Osteocyte (in vitro differentiated cells): ENCODE data around the gene NRGN. TPM values are rescaled to one million over a fixed set of nuclear protein-coding genes. Genes with fewer than 3 reads are reported as not detected.

Experiments used
- DNase-seq: peaks from one replicate; pipeline ENCODE4 v3.0.0; 2021; ENCODE audit warnings: mixed read lengths; ENCODE audit not compliant: unreplicated experiment; ENCODE audit errors: extremely low spot score
- H3K27ac Mint-ChIP-seq: one replicate; pipeline ENCODE4 v1.8.0; 2021; ENCODE audit warnings: mild to moderate bottlenecking, mixed read lengths; ENCODE audit not compliant: unreplicated experiment
- H3K27me3 Mint-ChIP-seq: one replicate; pipeline ENCODE4 v1.8.0; 2021; ENCODE audit warnings: mixed read lengths; ENCODE audit not compliant: unreplicated experiment
- H3K36me3 Mint-ChIP-seq: one replicate; pipeline ENCODE4 v1.8.0; 2021; ENCODE audit warnings: mixed read lengths; ENCODE audit not compliant: unreplicated experiment
- H3K4me1 Mint-ChIP-seq: one replicate; pipeline ENCODE4 v1.8.0; 2021; ENCODE audit warnings: mixed read lengths; ENCODE audit not compliant: unreplicated experiment
- H3K4me3 Mint-ChIP-seq: one replicate; pipeline ENCODE4 v1.8.0; 2021; ENCODE audit warnings: mild to moderate bottlenecking, moderate library complexity, mixed read lengths; ENCODE audit not compliant: unreplicated experiment
- H3K9me3 Mint-ChIP-seq: one replicate; pipeline ENCODE4 v1.8.0; 2021; ENCODE audit warnings: mixed read lengths; ENCODE audit not compliant: unreplicated experiment
- total RNA-seq: library from RNA; stranded (reverse); gene quantifications from 2 replicates; pipeline ENCODE4 v1.2.1, GENCODE V29; 2021
- TF ChIP-seq, protein P1 (sequence below): fragments of 200-600 bp; sonication (generic); IDR thresholded peaks from 2 replicates; pipeline ENCODE4 v1.5.0; 2021; ENCODE audit warnings: antibody characterized with exemption, mild to moderate bottlenecking, moderate library complexity

The NRGN gene
- total RNA-seq, 1 donor from 2014 or later: 0.97 TPM

DNA sequence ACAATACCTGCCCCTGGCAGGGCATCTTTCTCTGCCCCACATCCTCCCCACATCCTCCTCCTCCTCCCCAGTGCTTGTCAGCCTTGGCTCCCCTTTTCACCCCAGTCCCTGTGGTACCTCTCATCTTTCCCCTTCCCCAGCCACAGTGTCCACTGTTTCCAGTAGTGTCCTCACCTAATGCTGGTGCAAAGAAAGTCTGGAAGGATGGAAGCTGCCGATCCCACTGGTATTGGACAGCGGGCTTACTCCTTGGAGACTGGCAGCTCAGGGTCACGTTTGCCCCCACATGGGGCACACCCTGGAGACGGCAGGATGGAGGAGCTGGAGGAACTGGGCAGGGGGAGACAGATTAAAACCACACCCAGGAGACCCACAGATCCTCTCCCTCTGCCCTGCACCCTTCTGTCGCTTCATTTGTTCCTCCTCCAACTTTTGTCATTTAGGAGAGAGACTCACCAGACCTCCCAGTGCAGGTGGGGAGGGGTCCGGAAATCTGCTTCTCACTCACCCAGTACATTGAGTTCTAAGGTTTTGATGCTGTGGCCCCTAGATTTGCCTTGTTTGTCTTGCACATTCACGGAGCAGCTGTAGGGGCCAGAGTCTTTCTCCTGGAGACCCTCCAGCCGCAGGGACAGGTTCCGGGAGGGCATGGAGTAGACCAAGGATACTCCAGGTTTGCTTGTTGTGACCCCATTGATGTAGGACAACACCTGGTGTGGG lies 16.5 kb downstream of the NRGN start:
- TF ChIP-seq, protein P1, sequence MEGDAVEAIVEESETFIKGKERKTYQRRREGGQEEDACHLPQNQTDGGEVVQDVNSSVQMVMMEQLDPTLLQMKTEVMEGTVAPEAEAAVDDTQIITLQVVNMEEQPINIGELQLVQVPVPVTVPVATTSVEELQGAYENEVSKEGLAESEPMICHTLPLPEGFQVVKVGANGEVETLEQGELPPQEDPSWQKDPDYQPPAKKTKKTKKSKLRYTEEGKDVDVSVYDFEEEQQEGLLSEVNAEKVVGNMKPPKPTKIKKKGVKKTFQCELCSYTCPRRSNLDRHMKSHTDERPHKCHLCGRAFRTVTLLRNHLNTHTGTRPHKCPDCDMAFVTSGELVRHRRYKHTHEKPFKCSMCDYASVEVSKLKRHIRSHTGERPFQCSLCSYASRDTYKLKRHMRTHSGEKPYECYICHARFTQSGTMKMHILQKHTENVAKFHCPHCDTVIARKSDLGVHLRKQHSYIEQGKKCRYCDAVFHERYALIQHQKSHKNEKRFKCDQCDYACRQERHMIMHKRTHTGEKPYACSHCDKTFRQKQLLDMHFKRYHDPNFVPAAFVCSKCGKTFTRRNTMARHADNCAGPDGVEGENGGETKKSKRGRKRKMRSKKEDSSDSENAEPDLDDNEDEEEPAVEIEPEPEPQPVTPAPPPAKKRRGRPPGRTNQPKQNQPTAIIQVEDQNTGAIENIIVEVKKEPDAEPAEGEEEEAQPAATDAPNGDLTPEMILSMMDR: no peak
- Mint-ChIP-seq H3K27me3 (peaks cover 29% of the 10 kb centered on the region), H3K9me3 (no peaks in the 10 kb centered on the region), H3K36me3 (no peaks in the 10 kb centered on the region), H3K4me3 (no peak overlapping the region), H3K27ac (no peak overlapping the region), H3K4me1 (peaks cover 19% of the 10 kb centered on the region)
- DNase-seq: no peak

DNA sequence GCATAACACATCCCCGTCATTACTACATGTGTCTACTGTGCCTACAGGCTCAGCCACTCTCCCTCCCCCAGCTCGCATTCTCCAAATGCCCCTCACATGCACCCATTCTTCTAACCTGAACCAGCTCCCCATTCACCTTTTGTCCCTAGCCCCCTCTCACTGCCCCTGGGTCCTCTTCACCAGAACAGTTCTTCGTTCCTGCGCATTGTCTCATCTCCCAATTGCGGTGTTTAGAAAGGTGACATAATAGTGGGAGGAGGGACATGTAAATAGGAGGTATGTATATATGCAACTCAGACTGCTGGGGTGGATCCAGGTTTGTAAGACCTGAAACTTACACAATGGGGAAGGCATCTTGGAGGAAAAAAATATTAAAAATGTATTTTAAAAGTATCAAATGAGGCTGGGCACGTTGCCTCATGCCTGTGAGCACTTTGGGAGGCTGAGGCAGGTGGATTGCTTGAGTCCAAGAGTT lies 17.0 kb downstream of the NRGN start:
- Mint-ChIP-seq H3K36me3 (no peaks in the 10 kb centered on the region), H3K4me1 (peaks cover 19% of the 10 kb centered on the region), H3K9me3 (no peaks in the 10 kb centered on the region), H3K27ac (no peak overlapping the region), H3K27me3 (peaks cover 34% of the 10 kb centered on the region), H3K4me3 (no peak overlapping the region)
- TF ChIP-seq, protein P1: no peak
- DNase-seq: no peak

DNA sequence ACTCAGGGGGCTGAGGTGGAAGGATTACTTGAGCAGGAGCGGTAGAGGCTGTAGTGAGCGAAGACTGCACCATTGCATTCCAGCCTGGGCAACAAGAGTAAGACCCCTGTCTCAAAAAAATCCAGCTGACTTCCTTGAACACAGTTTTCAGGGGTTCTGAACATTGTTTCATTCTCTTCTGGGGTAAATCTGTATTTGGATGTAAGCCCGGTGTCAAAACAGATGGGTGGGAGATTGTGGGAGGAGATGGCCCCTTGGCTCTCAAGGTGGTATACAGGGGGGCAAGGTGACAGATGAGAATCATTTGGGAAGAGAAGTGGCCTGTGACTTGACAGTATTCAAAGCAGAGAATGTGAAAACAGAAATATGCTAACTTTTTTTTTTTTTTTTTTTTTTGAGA lies 17.6 kb downstream of the NRGN start:
- Mint-ChIP-seq H3K4me3 (no peak overlapping the region), H3K27ac (no peak overlapping the region), H3K4me1 (peaks cover 20% of the 10 kb centered on the region), H3K9me3 (no peaks in the 10 kb centered on the region), H3K36me3 (no peaks in the 10 kb centered on the region), H3K27me3 (peaks cover 34% of the 10 kb centered on the region)
- TF ChIP-seq, protein P1: no peak
- no peak for DNase-seq

DNA sequence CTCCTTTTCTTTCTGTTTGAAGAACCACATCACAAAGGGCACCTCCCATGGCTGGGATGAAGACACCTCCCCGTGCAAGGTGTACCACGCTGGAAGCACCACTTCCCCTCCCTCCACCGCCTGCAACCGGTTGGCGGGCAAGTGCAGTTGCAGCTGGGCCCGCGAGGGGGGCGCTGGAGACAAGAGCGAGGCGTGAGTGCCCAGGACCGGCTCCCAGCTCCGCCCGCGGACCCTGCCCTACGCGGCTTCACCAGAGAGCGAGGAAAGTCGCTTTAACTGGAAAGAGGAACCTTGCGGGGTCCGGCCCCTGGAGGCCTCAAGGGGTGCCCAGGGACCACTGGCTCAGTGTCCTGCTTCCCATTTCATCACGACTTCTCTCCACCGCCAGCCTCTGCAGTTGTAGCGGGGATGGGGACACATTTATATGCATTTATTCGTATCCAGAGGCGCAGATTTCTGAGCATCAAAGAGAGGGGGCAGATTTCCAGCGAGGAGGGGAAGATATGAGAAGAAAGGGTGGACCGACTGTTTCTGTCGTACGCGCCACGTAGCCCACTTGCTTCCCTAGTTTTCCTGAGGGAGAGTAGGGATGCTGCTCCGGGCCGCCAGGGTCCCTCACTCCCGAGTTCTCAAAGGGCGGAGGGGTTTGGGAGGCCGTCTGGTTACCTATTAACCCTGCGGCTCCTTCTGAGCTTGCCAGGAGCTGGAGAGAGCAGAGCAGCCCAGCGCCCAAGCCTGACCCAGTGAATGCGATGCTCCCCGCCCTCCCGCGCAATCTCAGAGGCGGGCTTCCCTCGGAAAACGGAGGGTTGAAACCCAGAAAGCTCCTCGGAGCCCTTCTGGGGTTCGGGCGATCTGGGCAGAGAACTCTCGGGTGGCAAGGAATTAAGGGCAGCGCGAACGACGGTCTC lies 18.9 kb downstream of the NRGN start:
- Mint-ChIP-seq H3K27ac (no peak overlapping the region), H3K4me1 (peaks cover 29% of the 10 kb centered on the region), H3K9me3 (no peaks in the 10 kb centered on the region), H3K36me3 (no peaks in the 10 kb centered on the region), H3K27me3 (peaks cover 36% of the 10 kb centered on the region), H3K4me3 (peak overlapping the region; percentile 58)
- DNase-seq: peak; percentile 87
- TF ChIP-seq, protein P1: peak; percentile 65
